ENCODE measurements around the gene ABI3BP. TPM values are rescaled to one million over a fixed set of nuclear protein-coding genes. Genes with fewer than 3 reads are reported as not detected.

The ABI3BP gene
- polyA plus RNA-seq, 3 donors, result not detected

- no peak for DNase-seq
- Histone ChIP-seq H3K4me3 (replicated peaks in 1 of 3; ENCODE audit: low read depth in 2 of 3, low read length in 3 of 3) (no peak overlapping the region), H4K20me1 (ENCODE audit: insufficient read depth, low read length) (no peaks in the 10 kb centered on the region), H3K9me3 (replicated peaks in 1 of 2; ENCODE audit: control insufficient read depth in 1 of 2, insufficient read depth in 1 of 2, low read length in 2 of 2) (no peaks in the 10 kb centered on the region), H3K27me3 (ENCODE audit: control insufficient read depth in 2 of 2, insufficient read depth in 2 of 2, low read length in 2 of 2) (no peaks in the 10 kb centered on the region), H2AFZ (ENCODE audit: insufficient read depth, low read depth, low read length, poor library complexity, severe bottlenecking) (no peak overlapping the region), H3K36me3 (replicated peaks in 1 of 2; ENCODE audit: control insufficient read depth in 1 of 2, insufficient read depth in 2 of 2, low read length in 2 of 2) (no peaks in the 10 kb centered on the region), H3K4me1 (ENCODE audit: control insufficient read depth in 1 of 2, insufficient read depth in 2 of 2, low read length in 2 of 2) (no peaks in the 10 kb centered on the region), H3K79me2 (ENCODE audit: insufficient read depth, low read length) (no peaks in the 10 kb centered on the region), H3K9ac (ENCODE audit: insufficient read depth, low read length, poor library complexity, severe bottlenecking) (no peak overlapping the region), H3K4me2 (replicated peaks; ENCODE audit: extremely low read depth, low read length, poor library complexity, severe bottlenecking) (no peak overlapping the region), H3K27ac (ENCODE audit: low read depth in 1 of 2, low read length in 2 of 2) (no peak overlapping the region)
- intact Hi-C loops (cut with micrococcal nuclease), result no loop called here
- Mint-ChIP-seq H3K27ac (no peak overlapping the region), H3K9me3 (peaks cover 0 to 12% (median 4%) of the 10 kb centered on the region in 7 donors), H3K4me3 (no peak overlapping the region), H3K4me1 (no peaks in the 10 kb centered on the region), H3K36me3 (no peaks in the 10 kb centered on the region), H3K27me3 (ENCODE audit: low read depth in 3 of 3) (peaks cover 0 to 7% (median 1%) of the 10 kb centered on the region in 3 donors)
- no CpG with 5 or more reads among the region's 2 CpGs for WGBS (ENCODE audit: insufficient coverage)
- TF ChIP-seq CTCF (IDR thresholded peaks at IDR 0.05), result no peak
Observed at GRCh38 chr3:100780071-100780622, 213.1 kb downstream of the ABI3BP start.

- DNase-seq, result no peak
- H3K4me1 ChIP-seq (ENCODE audit: control insufficient read depth in 1 of 2, insufficient read depth in 2 of 2, low read length in 2 of 2), result no peaks in the 10 kb centered on the region
- no peak overlapping the region for H3K4me3 Mint-ChIP-seq
- no peak overlapping the region for H2AFZ ChIP-seq (ENCODE audit: insufficient read depth, low read depth, low read length, poor library complexity, severe bottlenecking)
- H4K20me1 ChIP-seq (ENCODE audit: insufficient read depth, low read length), result no peaks in the 10 kb centered on the region
- intact Hi-C loops (cut with micrococcal nuclease), result no loop called here
- no peaks in the 10 kb centered on the region for H3K27me3 ChIP-seq (ENCODE audit: control insufficient read depth in 2 of 2, insufficient read depth in 2 of 2, low read length in 2 of 2)
- H3K4me2 ChIP-seq (replicated peaks; ENCODE audit: extremely low read depth, low read length, poor library complexity, severe bottlenecking), result no peak overlapping the region
- no peak overlapping the region for H3K4me3 ChIP-seq (replicated peaks in 1 of 3; ENCODE audit: low read depth in 2 of 3, low read length in 3 of 3)
- H3K79me2 ChIP-seq (ENCODE audit: insufficient read depth, low read length), result no peaks in the 10 kb centered on the region
- H3K36me3 Mint-ChIP-seq, result no peaks in the 10 kb centered on the region
- H3K9me3 ChIP-seq (replicated peaks in 1 of 2; ENCODE audit: control insufficient read depth in 1 of 2, insufficient read depth in 1 of 2, low read length in 2 of 2), result no peaks in the 10 kb centered on the region
- no peaks in the 10 kb centered on the region for H3K36me3 ChIP-seq (replicated peaks in 1 of 2; ENCODE audit: control insufficient read depth in 1 of 2, insufficient read depth in 2 of 2, low read length in 2 of 2)
- H3K4me1 Mint-ChIP-seq, result no peaks in the 10 kb centered on the region
- TF ChIP-seq CTCF (IDR thresholded peaks at IDR 0.05), result no peak
- H3K27ac Mint-ChIP-seq, result no peak overlapping the region
- H3K27me3 Mint-ChIP-seq (ENCODE audit: low read depth in 3 of 3), result peaks cover 0 to 7% (median 1%) of the 10 kb centered on the region in 3 donors
- H3K27ac ChIP-seq (ENCODE audit: low read depth in 1 of 2, low read length in 2 of 2), result no peak overlapping the region
- H3K9ac ChIP-seq (ENCODE audit: insufficient read depth, low read length, poor library complexity, severe bottlenecking), result no peak overlapping the region
- H3K9me3 Mint-ChIP-seq, result peaks cover 0 to 12% (median 2%) of the 10 kb centered on the region in 7 donors
Observed at GRCh38 chr3:100779480-100779879, 213.7 kb downstream of the ABI3BP start.

Measured in CD14-positive monocyte (primary cell).